Nephron (organoid): Measurements from ENCODE around the gene GRPEL1.
A peak's percentile ranks its signal among the peaks of the same experiment; 100 is the strongest.

ENCODE experiments used
- H3K27ac Mint-ChIP-seq, 3 experiments: 2 replicates each; pipeline ENCODE4 v1.8.0; 2020; ENCODE audit warnings: mixed read lengths in 3 of 3, mild to moderate bottlenecking in 2 of 3, moderate library complexity in 1 of 3
- H3K27me3 Mint-ChIP-seq: 2 replicates; pipeline ENCODE4 v1.8.0; 2021; ENCODE audit warnings: low read depth, mild to moderate bottlenecking, moderate library complexity, mixed read lengths
- H3K36me3 Mint-ChIP-seq: 2 replicates; pipeline ENCODE4 v1.8.0; 2020; ENCODE audit warnings: low read depth, mixed read lengths
- H3K4me1 Mint-ChIP-seq: 2 replicates; pipeline ENCODE4 v1.8.0; 2020; ENCODE audit warnings: mixed read lengths
- H3K4me3 Mint-ChIP-seq, 3 experiments: 2 replicates each; pipeline ENCODE4 v1.8.0; 2020; ENCODE audit warnings: mild to moderate bottlenecking in 3 of 3, mixed read lengths in 3 of 3, moderate library complexity in 2 of 3
- H3K9me3 Mint-ChIP-seq: 2 replicates; pipeline ENCODE4 v1.8.0; 2020; ENCODE audit warnings: mixed read lengths
- TF ChIP-seq, protein P1 (sequence below), 3 experiments: fragments of 200-600 bp; sonication (generic); IDR thresholded peaks; one replicate each; pipeline ENCODE4 v1.5.0; 2021; ENCODE audit warnings: antibody characterized with exemption in 3 of 3; ENCODE audit not compliant: unreplicated experiment in 3 of 3

The GRPEL1 gene

GRCh38 chr4:7020290-7020689 lies 47.6 kb downstream of the GRPEL1 start:
- TF ChIP-seq, protein P1, sequence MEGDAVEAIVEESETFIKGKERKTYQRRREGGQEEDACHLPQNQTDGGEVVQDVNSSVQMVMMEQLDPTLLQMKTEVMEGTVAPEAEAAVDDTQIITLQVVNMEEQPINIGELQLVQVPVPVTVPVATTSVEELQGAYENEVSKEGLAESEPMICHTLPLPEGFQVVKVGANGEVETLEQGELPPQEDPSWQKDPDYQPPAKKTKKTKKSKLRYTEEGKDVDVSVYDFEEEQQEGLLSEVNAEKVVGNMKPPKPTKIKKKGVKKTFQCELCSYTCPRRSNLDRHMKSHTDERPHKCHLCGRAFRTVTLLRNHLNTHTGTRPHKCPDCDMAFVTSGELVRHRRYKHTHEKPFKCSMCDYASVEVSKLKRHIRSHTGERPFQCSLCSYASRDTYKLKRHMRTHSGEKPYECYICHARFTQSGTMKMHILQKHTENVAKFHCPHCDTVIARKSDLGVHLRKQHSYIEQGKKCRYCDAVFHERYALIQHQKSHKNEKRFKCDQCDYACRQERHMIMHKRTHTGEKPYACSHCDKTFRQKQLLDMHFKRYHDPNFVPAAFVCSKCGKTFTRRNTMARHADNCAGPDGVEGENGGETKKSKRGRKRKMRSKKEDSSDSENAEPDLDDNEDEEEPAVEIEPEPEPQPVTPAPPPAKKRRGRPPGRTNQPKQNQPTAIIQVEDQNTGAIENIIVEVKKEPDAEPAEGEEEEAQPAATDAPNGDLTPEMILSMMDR (IDR thresholded peaks at IDR 0.05; ENCODE audit: unreplicated experiment in 3 of 3): no peak
- Mint-ChIP-seq H3K4me1 (no peaks in the 10 kb centered on the region), H3K36me3 (peaks cover 37% of the 10 kb centered on the region), H3K9me3 (no peaks in the 10 kb centered on the region), H3K27ac (peak overlapping the region in 1 of 3 experiments; percentile 68), H3K27me3 (peaks cover 3% of the 10 kb centered on the region), H3K4me3 (no peak overlapping the region)

GRCh38 chr4:7019367-7019766 lies 48.5 kb downstream of the GRPEL1 start:
- TF ChIP-seq, protein P1 (IDR thresholded peaks at IDR 0.05; ENCODE audit: unreplicated experiment in 3 of 3): no peak
- Mint-ChIP-seq H3K4me3 (no peak overlapping the region), H3K27ac (no peak overlapping the region), H3K27me3 (peaks cover 3% of the 10 kb centered on the region), H3K4me1 (no peaks in the 10 kb centered on the region), H3K36me3 (peaks cover 47% of the 10 kb centered on the region), H3K9me3 (no peaks in the 10 kb centered on the region)

DNA sequence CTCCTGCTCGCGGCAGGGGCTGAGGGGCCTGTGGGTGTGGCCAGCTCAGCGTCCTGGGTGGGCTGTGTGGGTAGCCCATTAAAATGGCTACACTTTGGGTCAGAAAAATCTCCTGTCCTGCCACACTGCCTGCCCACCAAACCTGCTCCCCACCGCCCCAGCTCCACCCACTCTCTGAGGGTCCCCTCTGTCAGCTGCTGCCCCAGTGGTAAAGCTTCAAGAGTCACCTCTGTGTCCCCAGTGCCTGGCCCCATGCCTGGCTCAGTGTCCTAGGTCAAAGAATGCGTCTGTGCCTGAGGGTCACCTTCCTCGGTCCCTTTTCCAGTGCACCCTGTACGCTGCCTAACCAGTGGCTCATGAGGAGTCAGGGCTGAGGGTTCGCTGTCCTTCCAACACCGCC lies 49.6 kb downstream of the GRPEL1 start:
- Mint-ChIP-seq H3K4me1 (no peaks in the 10 kb centered on the region), H3K9me3 (no peaks in the 10 kb centered on the region), H3K4me3 (no peak overlapping the region), H3K27me3 (peaks cover 3% of the 10 kb centered on the region), H3K27ac (no peak overlapping the region), H3K36me3 (peaks cover 53% of the 10 kb centered on the region)
- TF ChIP-seq, protein P1 (IDR thresholded peaks at IDR 0.05; ENCODE audit: unreplicated experiment in 3 of 3): no peak

DNA sequence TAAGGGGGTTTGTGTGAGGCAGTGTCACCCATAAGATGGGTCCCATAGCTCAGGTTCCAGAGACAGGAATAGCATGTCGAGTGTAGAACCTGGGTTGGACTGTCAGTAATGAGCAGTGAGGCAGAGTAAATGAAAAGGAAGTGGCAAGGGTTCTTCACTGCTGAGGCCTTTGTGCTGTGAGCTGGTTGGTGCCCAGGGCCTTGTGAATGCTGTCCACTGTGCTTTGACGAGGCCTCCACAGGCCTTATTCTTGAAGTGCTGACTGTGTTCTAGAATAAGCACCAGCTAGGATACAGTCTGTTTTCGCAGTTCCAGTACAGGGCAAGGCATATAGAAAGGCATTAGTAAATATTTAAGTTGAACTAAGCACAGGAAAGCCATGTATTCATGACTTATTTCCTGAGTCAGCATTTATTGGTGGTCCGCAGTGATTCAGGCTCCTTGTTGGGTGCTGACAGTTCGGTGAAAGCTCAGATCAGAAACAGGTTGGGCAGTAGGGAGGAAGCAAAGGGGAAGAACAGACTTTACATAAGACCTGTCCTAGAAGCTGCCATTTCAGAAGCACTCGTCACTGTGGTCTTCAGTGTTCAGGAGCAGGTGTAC lies 50.3 kb downstream of the GRPEL1 start:
- no peaks in the 10 kb centered on the region for H3K4me1 Mint-ChIP-seq
- peaks cover 56% of the 10 kb centered on the region for H3K36me3 Mint-ChIP-seq
- no peaks in the 10 kb centered on the region for H3K9me3 Mint-ChIP-seq
- H3K27me3 Mint-ChIP-seq: peaks cover 3% of the 10 kb centered on the region
- TF ChIP-seq, protein P1 (IDR thresholded peaks at IDR 0.05; ENCODE audit: unreplicated experiment in 3 of 3): no peak
- H3K4me3 Mint-ChIP-seq: no peak overlapping the region
- no peak overlapping the region for H3K27ac Mint-ChIP-seq

DNA sequence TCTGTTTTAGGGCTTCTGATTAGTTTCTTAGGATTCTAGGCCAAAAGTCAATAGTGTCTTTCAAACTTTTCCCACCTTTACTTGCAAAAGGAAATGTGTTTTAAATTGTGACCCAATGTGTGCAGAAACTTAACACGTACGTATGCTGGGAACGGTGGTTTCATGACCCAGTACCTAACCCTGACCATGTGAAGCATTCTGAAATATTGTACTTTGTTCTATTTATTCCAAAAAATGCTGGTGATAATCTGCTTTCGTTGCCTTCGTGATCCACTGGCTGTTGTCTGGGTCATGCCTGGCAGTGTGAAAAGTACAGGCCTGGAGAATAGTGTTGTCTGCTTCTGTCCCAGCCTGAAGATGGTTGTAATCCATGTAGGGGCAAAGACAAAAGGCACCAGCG lies 51.4 kb downstream of the GRPEL1 start:
- H3K4me3 Mint-ChIP-seq: no peak overlapping the region
- H3K4me1 Mint-ChIP-seq: no peaks in the 10 kb centered on the region
- H3K36me3 Mint-ChIP-seq: peaks cover 50% of the 10 kb centered on the region
- TF ChIP-seq, protein P1 (IDR thresholded peaks at IDR 0.05; ENCODE audit: unreplicated experiment in 3 of 3): no peak
- H3K27me3 Mint-ChIP-seq: peaks cover 3% of the 10 kb centered on the region
- H3K9me3 Mint-ChIP-seq: no peaks in the 10 kb centered on the region
- no peak overlapping the region for H3K27ac Mint-ChIP-seq

GRCh38 chr4:7016086-7016485 lies 51.8 kb downstream of the GRPEL1 start:
- Mint-ChIP-seq H3K4me3 (no peak overlapping the region), H3K4me1 (no peaks in the 10 kb centered on the region), H3K27me3 (peaks cover 3% of the 10 kb centered on the region), H3K36me3 (peaks cover 50% of the 10 kb centered on the region), H3K9me3 (no peaks in the 10 kb centered on the region), H3K27ac (no peak overlapping the region)
- TF ChIP-seq, protein P1 (IDR thresholded peaks at IDR 0.05; ENCODE audit: unreplicated experiment in 3 of 3): no peak
